GM18502 (cell line): Measurements from ENCODE around the gene GNE.
"Not testable (repeated sequence)": the region's sequence is repeated elsewhere in the genome, so short reads cannot be mapped to it uniquely, and the experiment has no call there.

Experiments used
- ATAC-seq: cut with Tn5 transposase; IDR thresholded peaks from one replicate; pipeline ENCODE4 v1.9.1; 2021; ENCODE audit warnings: mild to moderate bottlenecking; ENCODE audit not compliant: unreplicated experiment, poor library complexity

GNE gene

DNA sequence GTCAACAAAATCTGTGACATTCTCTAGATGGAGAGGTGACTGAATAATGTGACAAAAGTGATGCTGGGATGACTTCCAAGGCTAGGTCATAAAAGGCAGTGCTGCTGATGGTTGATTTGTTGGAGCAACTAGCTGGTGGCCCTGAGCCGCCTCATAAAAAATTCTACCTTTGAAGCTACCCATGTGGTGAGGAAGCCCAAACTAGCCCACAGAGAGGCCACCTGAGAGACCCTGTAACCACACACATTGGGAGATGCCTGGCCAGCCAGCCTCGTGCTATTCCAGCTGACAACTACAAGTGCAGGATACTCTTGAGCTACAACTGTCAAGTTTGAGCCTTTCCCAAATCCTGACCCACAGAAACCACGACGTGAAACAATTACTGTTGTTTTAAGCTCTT is 44.9 kb downstream of the GNE start:
- no peak for ATAC-seq

DNA sequence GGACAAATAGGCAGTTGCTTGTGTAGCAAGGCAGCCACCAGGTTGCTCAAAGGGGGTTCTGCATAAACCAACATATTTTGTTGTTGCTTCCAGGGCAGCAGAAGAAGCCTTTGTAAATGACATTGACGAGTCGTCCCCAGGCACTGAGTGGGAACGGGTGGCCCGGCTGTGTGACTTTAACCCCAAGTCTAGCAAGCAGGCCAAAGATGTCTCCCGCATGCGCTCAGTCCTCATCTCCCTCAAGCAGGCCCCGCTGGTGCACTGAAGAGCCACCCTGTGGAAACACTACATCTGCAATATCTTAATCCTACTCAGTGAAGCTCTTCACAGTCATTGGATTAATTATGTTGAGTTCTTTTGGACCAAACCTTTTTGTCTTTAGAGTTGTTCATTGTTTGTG is 46.7 kb downstream of the GNE start:
- ATAC-seq = no peak

DNA sequence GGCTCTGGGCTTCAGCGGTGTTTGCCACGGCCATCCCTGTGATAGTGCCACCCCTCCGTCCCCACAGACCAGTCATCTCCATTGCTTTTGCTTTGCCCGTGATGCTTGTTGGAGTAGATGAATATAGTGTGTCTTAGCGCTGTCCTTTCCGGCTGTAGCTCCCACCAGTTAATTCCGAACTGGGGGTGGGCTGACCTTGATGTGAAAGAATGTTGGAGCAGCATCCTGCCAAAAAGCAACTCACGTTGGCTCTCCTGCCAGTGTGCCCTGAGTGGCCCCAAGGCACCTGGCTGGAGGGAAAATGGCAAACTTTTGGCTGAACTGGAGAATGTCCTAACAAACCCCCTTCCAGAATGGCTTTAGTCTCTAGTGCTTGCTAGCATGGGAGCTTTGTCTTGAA is 47.5 kb downstream of the GNE start:
- no peak for ATAC-seq

DNA sequence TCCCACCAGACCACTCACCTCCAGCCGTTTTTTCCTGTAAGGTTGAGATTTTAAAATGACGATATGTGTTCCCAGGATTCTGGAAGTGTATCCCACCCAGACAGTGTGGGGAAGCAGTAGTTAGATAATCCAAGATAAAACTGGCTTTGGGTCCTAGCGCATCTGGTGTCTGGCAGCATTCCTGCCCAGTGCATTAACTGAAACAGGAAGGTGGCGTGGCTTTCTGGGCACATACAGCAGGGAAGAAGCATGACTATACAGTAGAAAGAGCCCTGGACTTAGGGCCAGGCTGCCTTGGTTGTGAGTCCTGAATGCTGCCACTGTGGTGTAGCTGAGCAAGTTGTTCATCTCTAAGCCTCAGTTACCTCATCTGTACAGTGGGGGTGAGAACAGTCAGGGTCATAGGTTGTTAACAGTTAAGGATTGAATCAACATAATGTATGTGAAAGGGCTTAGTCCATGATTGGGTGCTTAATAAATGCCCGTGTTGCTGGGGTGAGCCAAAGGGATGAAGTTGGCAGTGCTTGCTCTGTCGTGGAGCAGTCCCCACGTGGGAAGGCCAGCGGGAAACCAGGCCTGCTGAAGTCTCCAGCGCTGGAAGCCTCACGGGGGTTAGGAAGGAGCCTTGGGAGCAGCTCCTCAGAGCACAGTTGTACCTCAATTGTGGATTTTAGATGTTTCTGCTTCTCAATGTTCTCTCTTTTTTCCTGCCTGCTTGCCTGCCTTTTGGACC is 49.6 kb downstream of the GNE start:
- ATAC-seq = no peak

DNA sequence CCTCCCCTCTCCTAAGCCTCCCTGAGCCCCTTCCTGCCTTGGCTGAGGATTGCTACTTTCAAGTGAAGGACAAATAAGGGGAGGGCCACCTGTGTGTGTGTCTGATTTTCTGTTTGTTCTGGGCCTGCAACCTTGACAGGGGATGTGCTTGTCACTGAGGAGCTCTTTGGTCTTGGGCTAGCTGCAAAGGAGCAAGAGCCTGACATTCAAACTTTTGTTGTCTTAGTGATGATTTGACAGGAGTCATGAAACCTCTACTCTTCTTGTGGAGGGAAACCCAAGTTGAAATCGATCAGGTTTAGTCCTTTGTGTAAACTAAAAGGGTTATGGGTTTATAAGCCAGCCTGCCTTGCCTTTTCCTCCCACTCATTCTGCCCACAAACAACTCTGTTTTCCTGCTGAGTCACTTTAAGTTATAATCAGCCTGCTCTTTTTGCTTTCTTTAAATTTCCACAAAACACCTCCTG is 50.7 kb downstream of the GNE start:
- no peak for ATAC-seq

DNA sequence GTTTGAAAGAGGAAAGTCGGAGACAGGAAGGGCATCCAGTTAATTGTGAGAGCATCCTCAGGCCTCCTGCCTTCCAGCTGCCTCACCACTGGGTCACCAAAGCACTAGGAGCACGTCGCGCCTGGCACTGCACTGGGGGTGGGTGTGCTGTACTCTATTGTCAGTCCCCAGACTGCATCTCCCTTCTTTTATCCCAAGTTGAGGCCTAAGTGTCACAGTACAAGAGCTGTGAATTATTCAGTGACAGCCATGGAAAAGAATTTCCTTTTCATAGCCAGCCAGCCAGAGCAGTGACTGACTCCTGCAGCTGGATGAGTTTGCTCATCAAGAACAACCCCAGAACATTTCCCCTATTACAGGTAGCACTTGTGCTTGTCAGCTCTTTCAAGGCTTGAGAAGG is 51.2 kb downstream of the GNE start:
- ATAC-seq = no peak

DNA sequence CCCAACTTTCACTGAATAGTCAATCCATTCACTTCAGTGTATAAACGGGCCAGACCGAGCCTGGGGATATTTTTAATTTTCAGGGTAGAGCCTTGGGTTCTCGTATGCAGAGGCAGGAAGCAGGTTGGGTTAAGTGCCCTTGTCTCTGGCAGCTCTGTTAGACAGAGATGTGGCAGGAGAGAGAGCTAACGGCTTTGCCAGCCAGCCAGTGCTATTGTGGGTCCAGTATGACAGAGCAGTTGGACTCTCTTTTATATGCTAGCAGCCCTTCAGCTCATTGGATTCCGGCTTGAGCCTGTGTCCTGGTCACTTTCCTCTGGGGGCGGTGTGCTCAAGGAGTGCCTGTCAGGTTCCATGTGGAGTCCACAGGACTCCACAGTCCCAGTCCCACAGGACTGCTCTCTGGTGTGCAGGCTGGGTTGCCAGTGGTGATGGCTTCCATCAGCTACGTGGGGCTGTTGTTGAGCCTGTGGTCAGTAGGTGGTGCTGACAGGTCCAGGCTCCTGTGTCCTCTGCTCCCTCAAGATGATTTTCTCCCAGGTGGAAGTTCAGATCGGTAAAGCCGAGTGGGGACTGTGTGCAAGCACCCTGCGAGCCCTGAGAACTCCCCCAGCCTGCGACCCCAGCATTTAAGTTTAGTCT is 53.2 kb downstream of the GNE start:
- ATAC-seq = no peak

DNA sequence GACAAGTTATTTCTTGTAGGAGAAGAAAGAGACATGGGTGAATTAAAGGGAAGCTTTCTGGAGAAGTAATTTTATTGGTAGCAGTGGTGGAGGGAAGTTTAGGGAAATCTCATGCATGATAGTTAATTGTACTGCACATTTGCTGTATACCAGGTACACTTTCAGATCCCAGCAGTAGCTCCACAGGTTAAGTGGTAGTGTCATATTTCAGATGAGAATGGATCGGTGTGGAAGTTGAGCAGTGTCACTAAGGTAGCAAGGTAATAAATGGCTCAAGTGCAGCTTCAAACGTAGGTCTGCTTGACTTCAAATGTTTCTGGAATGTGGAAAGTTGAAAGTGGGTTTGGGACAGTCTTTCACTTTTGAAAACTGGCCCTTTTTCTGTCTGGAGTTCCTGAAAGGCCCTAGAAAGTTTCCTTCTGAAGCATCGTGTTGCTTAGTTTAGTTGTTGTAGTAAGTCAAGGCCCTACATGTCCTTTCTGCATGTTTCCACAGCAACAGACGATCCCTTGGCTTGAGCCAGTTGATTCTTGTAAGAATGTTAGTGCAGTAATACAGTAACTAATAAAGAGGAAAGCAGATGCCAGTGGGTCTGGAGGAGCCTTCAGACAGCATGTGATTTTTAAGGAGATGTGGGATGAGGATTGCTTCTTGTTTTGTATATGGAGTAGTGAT is 63.8 kb downstream of the GNE start:
- ATAC-seq = no peak

DNA sequence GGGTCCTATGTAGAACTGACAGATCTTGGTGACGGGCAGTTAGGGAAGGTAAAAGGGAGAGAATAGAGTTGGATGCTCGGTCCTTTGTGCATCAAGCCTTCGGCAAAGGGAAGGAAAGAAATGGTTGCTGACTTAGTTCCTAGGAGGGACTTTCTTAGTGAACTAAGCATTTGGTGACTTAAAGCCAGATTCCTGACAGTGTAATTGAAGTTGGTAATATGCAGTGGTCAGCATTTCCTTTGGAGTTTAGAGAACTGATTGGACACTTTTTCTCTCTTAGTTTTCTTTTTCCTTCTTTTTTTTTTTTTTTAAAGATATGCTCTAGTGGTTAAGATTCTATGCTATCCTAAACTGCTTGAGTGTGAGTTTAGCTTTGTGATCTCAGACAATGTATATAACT is 65.2 kb downstream of the GNE start:
- no peak for ATAC-seq

DNA sequence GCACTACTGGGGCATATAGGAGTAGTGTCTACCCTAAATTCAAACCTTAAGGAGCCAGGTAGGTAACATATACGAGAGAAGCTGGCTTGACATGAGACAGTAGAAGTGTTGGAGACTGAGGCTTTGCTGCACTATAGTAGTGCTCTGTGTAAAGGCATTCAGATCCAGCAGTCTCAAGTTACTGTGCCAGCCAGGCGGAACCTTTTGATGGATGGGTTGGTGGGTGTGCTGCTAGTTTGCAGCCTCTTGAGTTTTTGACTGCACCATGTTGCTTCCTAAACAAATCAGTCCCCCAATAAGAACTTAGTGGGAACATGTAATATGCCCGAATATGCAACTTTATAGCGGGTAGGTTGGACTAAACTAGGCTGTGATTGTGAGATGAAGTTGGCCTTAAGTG is 66.1 kb downstream of the GNE start:
- no peak for ATAC-seq

DNA sequence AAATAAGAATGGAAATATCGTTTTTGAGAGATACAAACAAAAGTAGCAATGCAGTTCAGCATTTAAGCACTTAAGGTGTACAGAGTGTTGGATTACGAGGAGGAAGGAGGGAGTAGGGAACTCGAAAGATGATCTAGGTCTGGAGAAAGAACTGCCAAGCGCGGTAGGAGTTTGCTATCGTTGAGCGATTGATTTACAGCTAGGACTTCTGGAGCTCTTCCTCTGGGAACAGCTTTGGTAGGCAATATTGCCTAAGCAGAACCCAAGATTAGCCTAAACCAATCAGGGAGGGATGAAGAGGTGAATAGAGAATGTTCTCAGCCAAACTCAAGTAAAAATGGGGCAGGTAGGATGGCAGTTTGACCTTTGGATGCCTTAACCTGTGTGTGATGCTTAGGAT is 66.6 kb downstream of the GNE start:
- ATAC-seq = no peak

DNA sequence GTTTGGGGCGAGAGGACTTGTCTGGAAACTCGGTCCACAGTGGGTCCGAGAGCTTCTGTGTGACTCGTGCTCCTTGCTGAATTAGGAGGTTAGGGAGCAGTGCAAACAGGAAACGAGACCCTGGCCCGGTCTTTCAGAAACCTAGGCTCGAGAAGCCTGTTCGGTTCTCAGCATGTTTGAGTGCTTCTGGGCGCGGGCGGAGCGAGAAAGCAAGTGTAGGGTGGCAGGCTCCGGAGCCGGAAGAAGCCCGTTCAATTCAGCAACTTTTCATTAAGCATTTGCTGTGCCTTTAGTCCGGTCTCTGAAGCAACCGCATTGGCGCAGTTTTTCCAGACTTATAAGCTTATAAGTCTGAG is 67.0 kb downstream of the GNE start:
- peak; percentile 8 for ATAC-seq

DNA sequence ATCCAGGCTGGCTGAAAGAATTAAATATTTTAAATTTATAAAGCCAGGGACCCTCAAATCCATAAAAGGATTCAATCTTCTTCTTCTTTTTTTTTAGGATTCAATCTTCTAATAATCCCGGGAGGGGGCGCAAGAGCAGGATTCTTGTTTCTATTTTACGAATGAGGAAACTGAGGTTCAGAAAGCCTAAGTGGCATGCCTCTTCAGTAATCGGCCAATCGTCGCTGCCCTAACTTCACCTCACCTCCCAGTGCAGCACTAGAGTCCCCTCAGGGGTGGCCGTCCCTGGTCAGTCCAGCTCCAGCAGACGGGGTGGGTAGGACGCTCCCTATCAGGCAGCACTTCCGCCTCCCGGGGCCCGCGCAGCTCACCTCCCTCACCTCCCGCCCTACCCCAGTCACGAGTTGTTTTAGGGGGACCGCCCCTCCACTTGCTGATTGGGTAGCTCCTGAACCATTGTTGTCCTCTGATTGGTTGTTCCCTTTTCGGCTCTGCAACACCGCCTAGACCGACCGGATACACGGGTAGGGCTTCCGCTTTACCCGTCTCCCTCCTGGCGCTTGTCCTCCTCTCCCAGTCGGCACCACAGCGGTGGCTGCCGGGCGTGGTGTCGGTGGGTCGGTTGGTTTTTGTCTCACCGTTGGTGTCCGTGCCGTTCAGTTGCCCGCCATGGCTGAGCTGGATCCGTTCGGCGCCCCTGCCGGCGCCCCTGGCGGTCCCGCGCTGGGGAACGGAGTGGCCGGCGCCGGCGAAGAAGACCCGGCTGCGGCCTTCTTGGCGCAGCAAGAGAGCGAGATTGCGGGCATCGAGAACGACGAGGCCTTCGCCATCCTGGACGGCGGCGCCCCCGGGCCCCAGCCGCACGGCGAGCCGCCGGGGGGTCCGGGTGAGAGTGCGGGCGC is 67.6 kb downstream of the GNE start, which contains the start of gene CLTA:
Gene CLTA, plus strand, starts transcription at position 534 of the 902 bp plus-strand sequence. Its CDS starts 136 bp downstream, at position 670.
- peak; percentile 98 for ATAC-seq

DNA sequence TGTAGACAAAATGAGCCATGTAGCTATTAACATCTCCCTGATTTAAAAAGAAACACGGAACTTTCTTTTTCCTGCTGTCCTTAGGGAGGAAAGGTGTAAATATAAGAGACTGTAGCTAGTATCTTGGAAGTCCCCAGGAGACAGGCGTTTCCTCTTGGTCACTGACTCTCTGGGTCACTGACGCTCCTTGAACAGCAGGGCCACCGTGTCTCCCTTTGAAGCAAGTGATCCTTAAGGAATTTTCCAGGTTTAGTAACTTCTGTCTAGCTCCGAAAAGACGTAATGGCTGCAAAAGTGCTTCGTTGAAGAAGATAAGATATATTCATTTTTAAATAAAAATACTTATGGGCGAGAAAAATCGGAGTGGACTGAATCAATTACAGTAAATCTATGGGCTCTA is 68.3 kb downstream of the GNE start:
- ATAC-seq = no peak

DNA sequence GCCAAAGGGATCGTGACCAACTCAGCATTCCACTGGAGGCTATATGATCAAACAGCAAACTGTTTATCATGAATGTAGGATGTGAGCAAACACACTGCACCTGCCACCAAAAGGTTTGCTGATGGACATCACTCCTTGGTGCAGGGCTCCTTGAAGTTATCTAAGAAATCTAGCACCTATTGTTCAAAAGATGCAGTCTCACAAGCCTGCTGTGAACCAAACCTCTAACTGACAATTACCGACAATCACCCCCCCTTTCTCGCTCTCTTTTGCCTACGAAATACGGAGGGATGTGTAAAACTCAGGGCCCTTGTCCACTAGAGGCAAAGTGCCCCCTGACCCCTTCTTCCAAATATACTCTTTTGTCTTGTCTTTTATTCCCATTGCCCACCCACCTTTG is 70.0 kb downstream of the GNE start:
- ATAC-seq = no peak

DNA sequence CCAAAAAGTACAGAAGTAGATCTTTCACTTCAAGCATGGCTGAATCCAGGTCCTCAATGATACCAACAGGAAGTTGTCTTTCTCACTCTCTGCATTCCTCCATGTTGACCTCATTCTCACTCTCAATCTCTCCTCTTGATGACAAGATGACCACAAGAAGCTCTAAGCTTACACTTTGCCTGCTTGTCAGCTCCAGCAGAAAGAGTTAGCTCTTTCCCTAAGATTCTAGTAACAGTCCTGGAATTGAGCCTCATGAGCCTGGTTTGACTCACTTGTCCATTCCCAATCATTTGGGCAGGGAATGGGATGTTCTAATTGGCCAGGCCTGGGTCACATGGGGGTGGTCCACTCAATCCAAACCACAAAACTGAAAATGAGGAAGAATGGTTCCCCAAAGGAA is 70.8 kb downstream of the GNE start:
- no peak for ATAC-seq

DNA sequence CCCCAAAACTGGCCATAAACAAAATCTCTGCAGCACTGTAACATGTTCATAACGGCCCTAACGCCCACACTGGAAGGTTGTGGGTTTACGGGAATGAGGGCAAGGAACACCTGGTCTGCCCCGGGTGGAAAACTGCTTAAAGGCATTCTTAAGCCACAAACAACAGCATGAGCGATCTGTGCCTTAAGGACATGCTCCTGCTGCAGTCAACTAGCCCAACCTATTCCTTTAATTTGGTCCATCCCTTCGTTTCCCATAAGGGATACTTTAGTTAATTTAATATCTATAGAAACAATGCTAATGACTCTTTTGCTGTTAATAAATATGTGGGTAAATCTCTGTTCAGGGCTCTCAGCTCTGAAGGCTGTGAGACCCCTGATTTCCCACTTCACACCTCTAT is 78.0 kb downstream of the GNE start:
- ATAC-seq = not testable (repeated sequence)

DNA sequence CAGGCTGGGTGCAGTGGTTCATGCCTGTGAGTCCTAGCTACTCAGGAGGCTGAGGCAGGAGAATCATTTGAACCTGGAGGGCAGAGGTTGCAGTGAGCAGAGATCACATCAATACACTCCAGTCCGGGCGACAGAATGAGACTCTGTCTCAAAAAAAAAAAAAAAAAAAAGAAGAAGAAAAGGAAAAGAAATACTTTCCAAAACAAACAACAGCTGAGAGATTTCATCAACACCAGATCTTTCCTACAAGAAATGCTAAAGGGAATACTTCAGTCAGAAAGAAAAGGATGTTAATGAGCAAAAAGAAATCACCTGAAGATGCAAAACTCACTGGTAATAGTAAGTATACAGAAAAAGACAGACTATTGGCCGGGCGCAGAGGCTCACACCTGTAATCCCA is 80.7 kb downstream of the GNE start:
- no peak for ATAC-seq

DNA sequence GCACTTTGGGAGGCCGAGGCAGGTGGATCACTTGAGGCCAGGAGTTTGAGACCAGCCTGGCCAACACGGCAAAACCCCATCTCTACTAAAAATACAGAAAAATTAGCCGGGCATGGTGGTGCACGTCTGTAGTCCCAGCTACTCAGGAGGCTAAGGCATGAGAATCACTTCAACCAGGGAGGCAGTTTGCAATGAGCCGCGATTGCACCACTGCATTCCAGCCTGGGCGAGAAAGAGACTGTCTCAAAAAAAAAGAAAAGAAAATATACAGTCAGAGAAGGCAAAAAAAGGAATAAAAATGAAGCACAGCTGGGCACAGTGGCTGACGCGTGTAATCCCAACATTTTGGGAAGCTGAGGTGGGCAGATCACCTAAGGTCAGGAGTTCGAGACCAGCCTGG is 81.8 kb downstream of the GNE start:
- ATAC-seq = not testable (repeated sequence)

DNA sequence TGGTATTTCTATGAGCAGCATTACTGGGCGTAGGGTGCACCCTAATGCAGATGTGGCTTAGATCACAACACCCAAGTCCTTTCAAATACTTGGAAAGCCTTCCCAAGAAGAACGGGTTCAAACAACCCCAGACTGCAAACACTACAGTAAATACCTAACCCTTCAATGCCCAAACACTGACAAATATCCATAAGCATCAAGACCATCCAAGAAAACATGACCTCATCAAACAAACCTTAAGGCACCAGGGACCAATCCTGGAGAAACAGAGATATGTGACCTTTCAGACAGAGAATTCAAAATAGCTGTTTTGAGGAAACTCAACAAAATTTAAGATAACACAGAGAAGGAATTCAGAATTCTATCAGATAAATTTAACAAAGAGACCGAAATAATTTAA is 83.0 kb downstream of the GNE start:
- ATAC-seq = not testable (repeated sequence)

DNA sequence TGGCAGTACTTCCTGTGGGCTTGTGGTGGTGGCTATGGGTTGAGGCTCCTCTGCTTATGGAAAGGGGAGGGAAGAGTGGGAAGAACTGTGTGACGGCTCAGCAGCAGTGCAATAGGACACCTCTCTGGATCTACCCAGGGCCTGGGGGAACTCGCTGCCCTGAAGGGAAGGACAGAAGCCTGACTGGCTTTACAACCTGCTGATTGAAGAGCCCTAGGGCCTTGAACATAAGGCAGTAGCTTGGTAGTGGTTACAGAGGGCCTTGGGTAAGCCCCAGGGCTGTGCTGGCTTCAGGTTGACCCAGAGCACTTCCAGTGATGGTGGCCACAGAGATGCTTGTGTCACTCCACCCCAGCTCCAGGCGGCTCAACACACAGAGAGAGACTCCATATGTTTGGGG is 83.5 kb downstream of the GNE start:
- no peak for ATAC-seq
